ENCODE results near the gene ARL8A.
"Not testable (repeated sequence)": the region's sequence is repeated elsewhere in the genome, so short reads cannot be mapped to it uniquely, and the experiment has no call there.

The ARL8A gene

DNA sequence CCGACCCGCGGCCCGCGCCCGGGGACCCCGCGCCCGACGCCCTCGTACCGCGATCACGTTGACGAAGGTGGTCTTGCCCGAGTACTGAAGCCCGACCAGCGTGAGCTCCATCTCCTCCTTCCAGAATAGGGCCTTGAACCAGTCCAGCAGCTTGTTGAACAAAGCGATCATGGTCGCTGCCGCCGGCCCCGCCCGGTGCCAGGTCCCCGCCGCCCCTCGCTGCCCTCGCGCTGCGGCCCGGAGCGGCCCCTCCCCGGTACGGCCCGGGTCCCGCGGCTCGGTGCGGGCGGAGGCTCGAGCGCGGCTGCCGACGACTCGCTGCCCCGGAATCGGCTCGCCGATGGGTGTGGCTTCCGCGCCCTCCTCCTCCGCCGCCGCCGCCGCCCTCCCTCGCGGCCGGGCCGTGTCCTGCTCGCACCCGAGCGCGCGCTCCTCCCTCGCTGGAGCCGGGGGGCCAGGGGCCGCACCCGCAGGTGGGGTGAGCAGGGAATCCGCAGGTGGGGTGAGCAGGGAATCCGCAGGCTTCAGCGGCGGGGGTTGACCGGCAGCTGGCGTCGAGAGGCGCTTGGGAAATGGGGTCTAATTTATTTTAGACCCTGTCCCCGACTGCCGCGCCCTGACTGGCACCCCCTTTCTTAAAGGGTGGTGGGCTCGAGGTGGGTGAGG lies at the start of gene ARL8A:
ARL8A (minus strand) TSS at position 336 of the 666 bp plus-strand sequence; CDS start at position 171, 165 bp downstream.
- DNase-seq = peak; percentile 79

DNA sequence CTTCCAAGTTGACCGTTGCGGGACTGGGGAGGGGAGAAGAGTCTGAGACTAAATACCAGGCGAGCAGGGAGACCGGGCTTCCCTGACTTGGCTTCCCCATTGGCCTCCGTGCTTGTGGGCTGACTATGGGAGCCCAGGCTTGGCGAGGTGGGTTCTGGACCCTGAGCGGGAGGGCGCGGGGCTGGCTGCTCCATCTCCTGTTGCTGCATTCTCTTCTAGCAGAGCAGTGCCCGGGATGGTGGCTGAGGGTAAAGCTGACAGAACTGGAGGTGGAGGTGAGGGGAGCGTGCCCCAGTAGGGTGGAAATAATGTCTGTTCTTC lies 49.8 kb upstream of the ARL8A start:
- DNase-seq = no peak

GRCh38 chr1:202193614-202194327 lies 49.2 kb upstream of the ARL8A start, which contains the start of gene LGR6:
Gene LGR6, plus strand, starts transcription at chr1:202193799. Its CDS starts 191 bp downstream, at chr1:202193990.
- no peak for DNase-seq

DNA sequence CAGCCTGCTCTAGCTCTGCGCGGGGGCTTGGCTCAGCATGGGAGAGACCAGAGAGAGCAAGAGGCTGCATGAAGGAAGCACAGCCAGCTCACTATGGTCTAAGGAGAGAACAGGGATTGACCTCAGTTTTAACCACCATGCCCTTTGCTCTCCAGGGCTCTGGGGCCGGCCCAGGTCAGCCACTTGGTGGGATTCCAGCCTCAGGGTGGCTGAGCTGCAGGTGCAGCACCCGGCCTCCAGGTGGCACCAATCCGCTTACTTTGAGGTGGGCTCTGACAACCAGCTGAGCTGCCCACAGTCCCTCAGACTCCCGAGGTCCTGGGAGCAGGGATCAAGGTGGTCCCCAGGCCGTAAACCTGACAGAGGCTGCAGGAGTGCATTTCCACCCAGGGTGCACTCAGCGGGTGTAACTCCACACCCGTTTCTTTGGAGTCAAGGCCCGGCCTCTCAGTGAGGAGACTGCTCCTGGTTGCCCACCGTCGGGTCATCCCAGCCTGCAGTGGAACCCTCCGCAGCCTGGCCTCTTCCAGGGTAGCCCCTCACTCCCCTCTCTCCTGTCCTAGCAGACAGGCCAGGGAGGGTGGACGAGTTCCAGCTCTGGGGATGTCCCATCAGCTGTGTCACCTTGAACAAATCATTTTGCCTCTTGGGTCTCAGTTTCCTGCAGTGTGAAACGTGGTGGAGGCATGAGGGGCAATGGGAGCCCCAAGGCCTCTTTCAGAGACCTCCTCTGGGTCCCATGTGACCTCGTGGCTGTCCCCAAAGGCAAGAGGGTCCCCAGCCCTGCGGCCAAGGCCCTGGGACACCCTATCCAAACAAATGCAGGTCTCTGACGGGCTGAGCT lies 48.5 kb upstream of the ARL8A start:
- DNase-seq = peak; percentile 80

DNA sequence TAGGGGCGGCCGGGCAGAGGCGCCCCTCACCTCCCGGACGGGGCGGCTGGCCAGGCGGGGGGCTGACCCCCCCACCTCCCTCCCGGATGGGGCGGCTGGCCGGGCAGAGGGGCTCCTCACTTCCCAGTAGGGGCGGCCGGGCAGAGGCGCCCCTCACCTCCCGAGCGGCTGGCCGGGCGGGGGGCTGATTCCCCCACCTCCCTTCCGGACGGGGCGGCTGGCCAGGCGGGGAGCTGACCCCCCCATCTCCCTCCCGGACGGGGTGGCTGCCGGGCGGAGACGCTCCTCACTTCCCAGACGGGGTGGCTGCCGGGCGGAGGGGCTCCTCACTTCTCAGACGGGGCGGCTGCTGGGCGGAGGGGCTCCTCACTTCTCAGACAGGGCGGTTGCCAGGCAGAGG lies 46.9 kb upstream of the ARL8A start:
- DNase-seq = not testable (repeated sequence)

GRCh38 chr1:202189918-202190715 lies 45.6 kb upstream of the ARL8A start:
- DNase-seq = no peak

DNA sequence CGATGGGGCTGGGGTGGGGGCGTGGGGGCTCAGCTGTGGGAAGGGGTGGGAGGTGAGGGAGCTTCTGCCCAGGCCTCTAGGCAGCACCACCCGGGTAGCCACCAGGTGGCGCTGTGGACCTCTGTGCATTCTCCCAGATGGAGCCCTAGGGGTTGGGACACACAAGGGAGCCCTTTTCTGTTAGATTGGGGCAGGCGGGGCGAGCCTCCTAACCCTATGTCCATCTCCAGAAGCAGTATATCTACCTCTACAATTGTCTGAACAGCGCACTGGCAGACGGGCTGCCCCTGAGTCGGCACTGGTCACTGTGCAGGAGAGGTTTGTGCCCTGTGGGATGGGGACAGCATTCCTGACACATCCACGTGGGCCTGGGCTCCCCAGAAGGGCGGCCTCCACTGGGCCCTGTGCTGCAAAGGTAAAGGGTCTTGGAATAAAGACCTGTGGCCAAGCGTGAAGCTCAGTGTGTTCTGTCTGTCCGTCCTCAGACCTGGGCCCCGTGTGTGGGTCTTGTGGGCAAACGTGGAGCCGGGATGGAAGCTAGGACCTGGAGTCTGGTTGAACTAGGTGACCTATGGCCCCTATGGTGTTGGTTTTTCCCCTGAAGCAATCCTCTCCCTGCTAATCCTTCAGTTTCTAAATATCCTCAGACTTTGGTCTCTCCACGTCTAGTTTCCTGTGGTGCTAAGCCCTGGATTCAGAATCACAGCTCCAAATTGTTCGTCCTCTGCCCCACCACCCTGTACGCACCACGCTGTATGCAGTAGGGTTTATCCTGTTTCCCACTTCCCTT lies 44.7 kb upstream of the ARL8A start:
- DNase-seq = peak; percentile 93

- no peak for DNase-seq
These were observed 43.3 kb upstream of the ARL8A start for GRCh38 chr1:202187697-202188407.

- DNase-seq = no peak
These were observed 42.6 kb upstream of the ARL8A start for GRCh38 chr1:202187041-202187671.

DNA sequence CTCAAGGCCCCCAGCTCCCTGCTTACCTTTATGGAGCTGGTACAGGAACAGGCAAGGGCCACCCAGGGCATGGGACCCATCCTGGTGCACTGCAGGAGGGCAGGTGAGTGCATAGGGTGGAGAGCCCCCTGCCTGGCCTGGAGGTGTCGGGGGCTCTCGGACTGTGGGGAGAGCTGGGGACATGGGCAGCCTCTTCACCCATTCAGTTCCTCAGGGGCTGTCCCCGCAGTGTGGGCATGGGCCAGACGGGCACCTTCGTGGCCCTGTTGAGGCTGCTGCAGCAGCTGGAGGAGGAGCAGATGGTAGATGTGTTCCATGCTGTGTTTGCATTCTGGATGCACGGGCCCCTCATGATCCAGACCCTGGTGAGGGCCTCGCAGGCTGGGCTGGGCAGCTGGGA lies 41.8 kb upstream of the ARL8A start:
- no peak for DNase-seq

GRCh38 chr1:202184750-202185460 lies 40.4 kb upstream of the ARL8A start:
- DNase-seq = peak; percentile 90

GRCh38 chr1:202182040-202182877 lies 37.7 kb upstream of the ARL8A start:
- no peak for DNase-seq

GRCh38 chr1:202181586-202181985 lies 37.0 kb upstream of the ARL8A start:
- no peak for DNase-seq

DNA sequence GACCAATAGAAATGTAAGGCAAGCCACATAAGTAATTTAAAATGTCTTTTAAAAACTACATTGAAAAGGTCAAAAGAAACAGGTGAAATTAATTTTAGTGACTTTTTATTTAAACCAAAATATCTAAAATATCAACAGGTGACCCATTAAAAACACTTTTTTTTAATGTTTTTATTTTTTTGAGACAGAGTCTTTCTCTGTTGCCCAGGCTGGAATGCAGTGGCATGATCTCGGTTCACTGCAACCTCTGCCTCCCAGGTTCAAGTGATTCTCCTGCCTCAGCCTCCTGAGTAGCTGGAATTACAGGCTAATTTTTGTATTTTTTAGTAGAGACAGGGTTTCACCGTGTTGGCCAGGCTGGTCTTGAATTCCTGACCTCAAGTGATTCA lies 36.2 kb upstream of the ARL8A start:
- DNase-seq = not testable (repeated sequence)

GRCh38 chr1:202179828-202180750 lies 35.6 kb upstream of the ARL8A start:
- DNase-seq = no peak

DNA sequence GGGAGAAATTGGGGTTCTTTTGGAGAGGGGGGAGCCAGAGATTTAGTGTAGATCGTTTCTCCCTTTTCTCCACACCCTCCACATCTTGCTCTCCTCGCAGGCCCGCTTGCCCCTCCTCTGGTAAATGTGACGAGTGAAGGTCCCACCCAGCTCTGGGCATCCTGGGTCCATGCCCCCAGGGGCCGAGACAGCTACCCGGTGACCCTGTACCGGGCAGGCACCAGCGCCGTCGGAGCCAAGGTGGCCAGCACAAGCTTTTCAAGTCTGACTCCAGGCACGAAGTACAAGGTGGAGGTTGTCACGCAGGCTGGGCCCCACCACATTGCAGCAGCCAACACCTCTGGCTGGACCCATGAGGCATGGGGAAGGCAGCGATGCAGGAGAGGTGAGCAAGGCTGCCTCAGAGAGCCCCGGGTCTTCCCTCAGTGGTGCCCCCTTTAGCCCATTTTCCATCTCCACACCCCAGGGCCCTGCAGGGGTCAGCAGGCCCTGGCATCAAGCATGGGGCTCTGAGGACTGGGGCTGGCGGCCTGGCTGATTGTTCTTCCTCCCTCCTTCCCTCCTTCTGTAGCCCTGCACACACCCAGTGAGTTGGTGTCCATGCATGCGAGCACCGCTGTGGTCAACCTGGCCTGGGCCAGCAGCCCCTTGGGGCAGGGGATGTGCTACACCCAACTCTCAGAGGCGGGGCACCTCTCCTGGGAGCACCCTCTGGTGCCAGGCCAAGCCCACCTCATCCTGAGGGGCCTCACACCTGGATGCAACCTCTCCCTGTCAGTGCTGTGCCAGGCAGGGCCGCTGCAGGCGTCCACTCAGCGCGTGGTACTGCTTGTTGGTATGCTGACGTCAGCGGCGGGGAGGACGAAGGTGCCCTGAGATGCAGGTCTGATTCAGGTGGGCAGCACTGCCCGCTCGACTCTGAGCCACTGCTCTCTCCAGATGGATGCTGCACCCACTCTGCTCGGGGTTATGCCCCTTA lies 32.7 kb upstream of the ARL8A start:
- no peak for DNase-seq

GRCh38 chr1:202173993-202174392 lies 29.5 kb upstream of the ARL8A start:
- no peak for DNase-seq

All from stimulated activated CD8-positive, alpha-beta memory T cell treated with anti-CD3 and anti-CD28 coated beads, Interleukin-4, amount 100 ng/mL, for 48 hours (primary cell).